Mucosa of rectum (tissue), 2 donors: ENCODE results near the gene TOM1.

Experiments
- H3K27ac ChIP-seq, 2 donors: one replicate each; pipeline ENCODE4 v1.7.0; 2013; ENCODE audit warnings: inconsistent platforms in 2 of 2, low read depth in 2 of 2, low read length in 2 of 2
- H3K27me3 ChIP-seq, 2 donors: one replicate each; pipeline ENCODE4 v1.7.0; 2013; ENCODE audit warnings: low read length in 2 of 2; ENCODE audit not compliant: control insufficient read depth in 2 of 2, insufficient read depth in 2 of 2
- H3K36me3 ChIP-seq, 2 donors: one replicate each; pipeline ENCODE4 v1.7.0; 2013; ENCODE audit warnings: low read length in 2 of 2; ENCODE audit not compliant: control insufficient read depth in 2 of 2, insufficient read depth in 2 of 2
- H3K4me1 ChIP-seq, 2 donors: one replicate each; pipeline ENCODE4 v1.7.0; 2013; ENCODE audit warnings: low read length in 2 of 2, mild to moderate bottlenecking in 1 of 2; ENCODE audit not compliant: control insufficient read depth in 2 of 2, insufficient read depth in 2 of 2
- H3K4me3 ChIP-seq, 2 donors: one replicate each; pipeline ENCODE4 v1.7.0; 2013; ENCODE audit warnings: low read length in 2 of 2
- H3K9ac ChIP-seq, 2 donors: one replicate each; pipeline ENCODE4 v1.7.0; 2013; ENCODE audit warnings: low read length in 2 of 2, low read depth in 1 of 2, mild to moderate bottlenecking in 1 of 2
- H3K9me3 ChIP-seq, 2 donors: one replicate each; pipeline ENCODE4 v1.7.0; 2013; ENCODE audit warnings: low read length in 2 of 2; ENCODE audit not compliant: control insufficient read depth in 2 of 2
- donor health status: healthy.
- donor health status: Normal muscosa, but diverticular disease.

TOM1 gene

GRCh38 chr22:35306350-35306967, 6.8 kb downstream of the TOM1 start:
- H3K27me3 ChIP-seq, result no peaks in the 10 kb centered on the region
- H3K27ac ChIP-seq, result no peak overlapping the region
- peaks cover 0 to 7% of the 10 kb centered on the region in 2 donors for H3K36me3 ChIP-seq
- H3K9me3 ChIP-seq, result no peaks in the 10 kb centered on the region
- H3K4me1 ChIP-seq, result peaks cover 18 to 19% of the 10 kb centered on the region in 2 donors
- H3K9ac ChIP-seq, result no peak overlapping the region
- no peak overlapping the region for H3K4me3 ChIP-seq

- Histone ChIP-seq H3K9ac (no peak overlapping the region), H3K27ac (no peak overlapping the region), H3K9me3 (no peaks in the 10 kb centered on the region), H3K36me3 (peaks cover 0 to 7% of the 10 kb centered on the region in 2 donors), H3K27me3 (no peaks in the 10 kb centered on the region), H3K4me3 (no peak overlapping the region), H3K4me1 (peaks cover 24 to 25% of the 10 kb centered on the region in 2 donors)
Measured at GRCh38 chr22:35307372-35307771, 7.7 kb downstream of the TOM1 start.

- Histone ChIP-seq H3K36me3 (peaks cover 0 to 7% of the 10 kb centered on the region in 2 donors), H3K27ac (no peak overlapping the region), H3K4me3 (no peak overlapping the region), H3K27me3 (no peaks in the 10 kb centered on the region), H3K9ac (no peak overlapping the region), H3K4me1 (peaks cover 29 to 30% of the 10 kb centered on the region in 2 donors), H3K9me3 (no peaks in the 10 kb centered on the region)
Measured at GRCh38 chr22:35307892-35308291, 8.2 kb downstream of the TOM1 start.

DNA sequence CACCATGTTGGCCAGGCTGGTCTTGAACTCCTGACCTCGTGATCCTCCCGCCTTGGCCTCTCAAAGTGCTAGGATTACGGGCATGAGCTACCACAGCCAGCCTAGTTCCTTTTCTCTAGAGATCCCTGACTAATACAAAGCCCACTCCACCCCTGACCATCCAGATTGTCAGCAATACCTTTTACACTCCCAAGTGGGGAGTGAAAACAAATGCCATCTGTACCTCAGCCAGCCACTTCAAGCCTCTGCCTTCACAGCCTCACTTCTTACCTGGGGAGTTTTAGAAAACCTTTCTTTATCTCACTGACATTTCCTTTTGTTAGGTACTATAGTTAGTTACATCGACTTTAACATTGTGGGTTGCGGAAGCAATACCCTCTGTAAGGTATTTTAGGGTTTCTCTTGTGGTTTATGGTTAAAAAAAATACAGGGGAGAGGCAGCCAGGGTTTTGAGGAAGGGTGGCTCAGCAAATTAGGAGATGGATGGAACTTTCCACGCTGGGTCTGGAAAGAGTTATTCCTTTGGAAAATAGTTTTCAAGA, 8.9 kb downstream of the TOM1 start:
- no peaks in the 10 kb centered on the region for H3K27me3 ChIP-seq
- H3K9me3 ChIP-seq, result no peaks in the 10 kb centered on the region
- H3K4me1 ChIP-seq, result peaks cover 34% of the 10 kb centered on the region in 2 donors
- H3K9ac ChIP-seq, result no peak overlapping the region
- H3K27ac ChIP-seq, result no peak overlapping the region
- H3K4me3 ChIP-seq, result no peak overlapping the region
- peaks cover 0 to 4% of the 10 kb centered on the region in 2 donors for H3K36me3 ChIP-seq

DNA sequence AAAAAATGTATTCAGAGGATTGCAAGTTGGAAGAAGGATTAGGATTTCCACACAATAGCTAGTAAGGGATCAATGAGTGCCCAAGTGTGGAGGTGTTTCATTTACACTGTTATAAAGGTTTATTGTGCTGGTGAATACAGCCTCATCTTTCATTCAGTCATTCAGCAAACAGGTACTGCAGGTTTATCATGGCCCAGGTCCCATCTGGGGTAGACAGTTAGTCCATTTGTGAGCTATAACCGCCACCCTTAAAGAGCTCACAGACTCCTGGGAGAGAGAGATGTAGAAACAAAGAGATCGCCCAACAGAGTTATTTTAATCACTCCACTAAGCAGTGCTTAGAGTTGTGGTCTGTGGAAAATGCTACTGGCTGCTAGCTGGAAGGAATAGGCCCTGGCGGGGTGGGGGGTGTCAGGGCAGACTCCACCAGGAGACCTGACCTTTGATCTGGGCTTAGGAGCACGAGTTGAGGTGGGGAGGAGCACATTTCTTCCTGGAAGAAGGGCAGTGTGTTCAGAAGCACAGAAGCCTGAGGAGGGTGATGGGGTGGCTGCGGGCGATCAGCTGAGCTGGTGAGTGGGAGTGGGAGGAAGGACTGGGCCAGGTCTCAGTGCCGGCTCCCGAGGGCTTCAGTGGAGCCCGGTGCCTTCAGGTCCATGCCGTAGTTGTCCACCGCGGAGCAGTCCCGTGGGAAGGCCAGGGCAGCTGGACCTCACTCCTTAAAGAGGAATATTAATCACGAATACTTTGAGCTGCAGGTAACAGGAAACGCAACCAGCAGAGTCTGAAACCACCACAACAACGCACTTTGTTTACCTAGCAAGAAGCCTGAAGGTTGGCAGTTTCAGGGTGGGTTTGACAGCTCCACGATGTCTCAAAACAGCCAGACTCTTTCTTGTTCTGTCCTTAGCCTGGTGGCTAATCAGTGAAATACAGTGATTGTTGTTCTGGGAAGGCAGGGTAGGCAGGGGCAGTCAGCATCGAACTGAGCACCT, 11.2 kb downstream of the TOM1 start:
- Histone ChIP-seq H3K36me3 (no peaks in the 10 kb centered on the region), H3K4me3 (peak overlapping the region; percentile 18 to 53), H3K9ac (peak overlapping the region in 1 of 2 donors; percentile 55), H3K27ac (peak overlapping the region; percentile 64 to 65), H3K9me3 (no peaks in the 10 kb centered on the region), H3K4me1 (peaks cover 45 to 47% of the 10 kb centered on the region in 2 donors), H3K27me3 (no peaks in the 10 kb centered on the region)

DNA sequence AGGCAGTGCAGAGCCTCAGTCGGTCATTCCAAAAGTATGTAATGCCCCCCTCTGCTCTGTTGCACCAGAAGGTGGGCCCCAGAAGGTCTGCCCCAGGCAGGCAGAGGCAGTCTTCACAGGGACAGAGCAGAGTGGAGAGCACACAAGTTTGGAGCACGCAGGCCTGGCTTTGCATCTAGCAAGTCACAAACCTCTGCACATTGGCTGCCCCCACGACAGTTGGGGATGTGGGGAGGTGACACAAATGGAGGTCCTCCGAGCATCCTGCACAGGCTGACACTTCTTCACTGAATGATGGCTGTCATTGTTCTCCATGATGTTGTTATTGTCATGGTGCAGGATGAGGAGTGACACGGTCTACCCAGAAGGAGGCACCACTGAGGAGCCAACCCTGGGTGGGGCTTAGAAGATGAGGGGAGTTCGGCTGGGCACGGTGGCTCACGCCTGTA, 11.9 kb downstream of the TOM1 start:
- Histone ChIP-seq H3K9me3 (no peaks in the 10 kb centered on the region), H3K4me1 (peaks cover 43 to 47% of the 10 kb centered on the region in 2 donors), H3K4me3 (peak overlapping the region; percentile 18 to 53), H3K36me3 (no peaks in the 10 kb centered on the region), H3K9ac (peak overlapping the region in 1 of 2 donors; percentile 55), H3K27me3 (no peaks in the 10 kb centered on the region), H3K27ac (peak overlapping the region; percentile 64 to 65)

GRCh38 chr22:35312198-35313059, 12.7 kb downstream of the TOM1 start:
- no peaks in the 10 kb centered on the region for H3K9me3 ChIP-seq
- peaks cover 43 to 47% of the 10 kb centered on the region in 2 donors for H3K4me1 ChIP-seq
- H3K9ac ChIP-seq, result peak overlapping the region in 1 of 2 donors; percentile 26
- H3K27ac ChIP-seq, result peak overlapping the region; percentile 45 to 53
- H3K4me3 ChIP-seq, result no peak overlapping the region
- H3K27me3 ChIP-seq, result no peaks in the 10 kb centered on the region
- H3K36me3 ChIP-seq, result peaks cover 0 to 1% of the 10 kb centered on the region in 2 donors

DNA sequence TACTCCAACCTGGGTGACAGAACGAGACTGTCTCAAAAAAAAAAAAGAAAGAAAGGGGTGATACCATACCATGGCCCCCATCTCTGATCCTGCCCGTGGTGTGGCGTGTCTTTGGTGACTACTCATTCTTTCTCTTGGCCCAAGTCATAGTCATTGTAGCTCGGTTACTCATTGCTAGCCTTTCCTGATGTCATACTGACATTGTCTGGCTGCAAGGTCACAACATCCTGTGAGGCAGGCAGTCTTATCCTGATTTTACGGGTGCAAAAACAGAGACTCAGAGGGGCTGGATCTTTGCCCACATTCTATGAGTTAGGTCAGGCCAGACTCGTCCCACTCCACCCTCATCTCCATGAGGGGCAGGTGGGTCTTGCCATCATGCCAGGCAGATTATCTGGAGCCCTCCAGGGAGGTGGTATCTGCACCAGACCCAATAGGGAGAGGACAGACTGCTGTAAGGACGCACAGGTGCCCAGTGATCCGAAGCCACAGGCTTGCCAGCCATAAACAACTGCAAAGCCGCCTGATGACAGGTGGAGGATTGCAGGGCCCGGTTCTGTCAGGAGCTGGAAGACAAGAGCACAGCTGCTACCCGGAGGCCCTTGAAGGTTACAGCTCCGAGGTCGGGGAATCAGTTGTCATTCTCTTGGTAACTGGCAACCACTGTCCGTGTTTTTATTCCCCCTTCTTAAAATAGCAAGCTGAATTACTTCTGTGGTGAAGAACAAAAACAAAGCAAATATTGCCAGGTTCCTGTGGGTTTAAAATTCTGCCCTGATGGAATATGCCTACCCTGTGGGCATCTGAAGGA, 13.8 kb downstream of the TOM1 start:
- Histone ChIP-seq H3K9ac (no peak overlapping the region), H3K36me3 (peaks cover 6 to 9% of the 10 kb centered on the region in 2 donors), H3K27me3 (no peaks in the 10 kb centered on the region), H3K4me1 (peaks cover 43 to 47% of the 10 kb centered on the region in 2 donors), H3K27ac (peak overlapping the region in 1 of 2 donors; percentile 12), H3K4me3 (no peak overlapping the region), H3K9me3 (no peaks in the 10 kb centered on the region)
